Measurements from ENCODE around the gene SLC34A1. TPM values are rescaled to one million over a fixed set of nuclear protein-coding genes. Genes with fewer than 3 reads are reported as not detected.

Gene SLC34A1
- total and polyA plus RNA-seq, 2 of the 13 experiments (the other 11 are each of a cell fraction or from before 2014, with no cell fraction given), result 0.03 to 0.20 TPM

DNA sequence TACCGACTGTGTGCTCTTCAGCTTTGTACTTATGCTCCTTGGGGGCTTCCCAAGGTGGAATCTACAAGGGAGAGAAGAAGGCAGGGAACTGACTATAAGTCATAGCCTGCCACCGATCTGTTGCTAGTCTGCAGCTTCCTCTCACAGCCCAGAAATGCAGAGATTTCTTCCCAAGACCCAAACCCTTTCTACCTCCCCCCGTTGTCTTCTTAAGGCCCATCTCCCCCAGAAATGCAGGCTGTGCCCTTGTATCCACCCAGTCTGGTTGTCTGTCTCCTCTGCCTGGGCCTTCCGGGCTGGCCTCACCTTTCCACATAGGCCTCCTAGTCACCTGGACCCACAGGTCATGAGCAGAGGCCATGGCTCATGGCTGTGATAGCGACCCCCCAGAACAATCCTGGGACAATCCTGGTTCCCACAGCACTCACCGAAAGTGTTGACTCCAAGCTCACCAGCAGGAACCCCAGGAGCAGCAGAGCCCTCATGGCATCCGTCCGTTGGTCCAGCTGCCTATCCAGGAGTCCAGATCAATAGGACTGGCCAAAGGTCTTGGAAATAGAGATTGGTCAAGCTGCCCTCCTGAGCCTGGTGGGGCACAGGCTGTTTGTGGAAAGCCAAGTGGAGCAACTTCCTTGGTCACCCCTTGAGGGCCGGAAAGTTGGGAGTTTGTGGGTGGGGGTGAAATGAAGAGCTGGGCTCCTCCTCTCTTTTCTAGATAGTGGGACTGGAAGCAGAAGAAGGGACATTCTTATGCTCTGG, 25.0 kb downstream of the SLC34A1 start, which contains the start of gene F12 (continued):
- TF ChIP-seq ZBTB14 (CRISPR knock-in tag; IDR thresholded peaks at IDR 0.05) (no peak), ZNF589 (CRISPR knock-in tag; conservative IDR thresholded peaks at IDR 0.05) (no peak), NRL (CRISPR knock-in tag; IDR thresholded peaks at IDR 0.05; ENCODE audit: borderline replicate concordance) (0 out of 2 replicates have a peak, but pooled peaks have one; percentile 41), GATAD2A (CRISPR knock-in tag; IDR thresholded peaks at IDR 0.05) (peak; percentile 84), ZNF274 (CRISPR knock-in tag; IDR thresholded peaks at IDR 0.05) (no peak), ZNF891 (CRISPR knock-in tag; IDR thresholded peaks at IDR 0.05) (0 out of 2 replicates have a peak, but pooled peaks have one; percentile 35), ZNF44 (CRISPR knock-in tag; IDR thresholded peaks at IDR 0.05) (0 out of 2 replicates have a peak, but pooled peaks have one; percentile 56), POLR2A (IDR thresholded peaks at IDR 0.05; ENCODE audit: insufficient read depth in 1 of 2, low read depth in 2 of 2, low read length in 2 of 2) (0 out of 4 replicates have a peak, but pooled peaks of 1 of the 2 experiments have one; percentile 20), KDM6A (CRISPR knock-in tag; IDR thresholded peaks at IDR 0.05; ENCODE audit: low read depth) (peak; percentile 61; the same call in 1 of the 2 replicates), ZFX (CRISPR knock-in tag; IDR thresholded peaks at IDR 0.05; ENCODE audit: low read depth) (peak; percentile 60; the same call in 1 of the 2 replicates), POLR2AphosphoS5 (IDR thresholded peaks at IDR 0.05; ENCODE audit: low read depth, low read length) (peak; percentile 45; the same call in 1 of the 2 replicates), HDAC2 (CRISPR knock-in tag; IDR thresholded peaks at IDR 0.05) (peak; percentile 63; the same call in 1 of the 2 replicates), ZNF746 (CRISPR knock-in tag; IDR thresholded peaks at IDR 0.05) (0 out of 2 replicates have a peak, but pooled peaks have one; percentile 17), ZNF281 (CRISPR knock-in tag; IDR thresholded peaks at IDR 0.05; ENCODE audit: borderline replicate concordance) (peak; percentile 30; the same call in 1 of the 2 replicates), HNF4A (CRISPR knock-in tag; IDR thresholded peaks at IDR 0.05) (peak; percentile 95), RBM39 (IDR thresholded peaks at IDR 0.05; ENCODE audit: low read depth, low read length, poor library complexity, severe bottlenecking) (no peak), ZNF30 (CRISPR knock-in tag; IDR thresholded peaks at IDR 0.05) (no peak), ZNF292 (CRISPR knock-in tag; IDR thresholded peaks at IDR 0.05; ENCODE audit: borderline replicate concordance, low read depth) (peak; percentile 86; the same call in 1 of the 2 replicates)
- TF ChIP-seq, protein P1, sequence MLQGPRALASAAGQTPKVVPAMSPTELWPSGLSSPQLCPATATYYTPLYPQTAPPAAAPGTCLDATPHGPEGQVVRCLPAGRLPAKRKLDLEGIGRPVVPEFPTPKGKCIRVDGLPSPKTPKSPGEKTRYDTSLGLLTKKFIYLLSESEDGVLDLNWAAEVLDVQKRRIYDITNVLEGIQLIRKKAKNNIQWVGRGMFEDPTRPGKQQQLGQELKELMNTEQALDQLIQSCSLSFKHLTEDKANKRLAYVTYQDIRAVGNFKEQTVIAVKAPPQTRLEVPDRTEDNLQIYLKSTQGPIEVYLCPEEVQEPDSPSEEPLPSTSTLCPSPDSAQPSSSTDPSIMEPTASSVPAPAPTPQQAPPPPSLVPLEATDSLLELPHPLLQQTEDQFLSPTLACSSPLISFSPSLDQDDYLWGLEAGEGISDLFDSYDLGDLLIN (CRISPR knock-in tag; IDR thresholded peaks at IDR 0.05; ENCODE audit: borderline replicate concordance), result no peak
- TF ChIP-seq, protein P2, sequence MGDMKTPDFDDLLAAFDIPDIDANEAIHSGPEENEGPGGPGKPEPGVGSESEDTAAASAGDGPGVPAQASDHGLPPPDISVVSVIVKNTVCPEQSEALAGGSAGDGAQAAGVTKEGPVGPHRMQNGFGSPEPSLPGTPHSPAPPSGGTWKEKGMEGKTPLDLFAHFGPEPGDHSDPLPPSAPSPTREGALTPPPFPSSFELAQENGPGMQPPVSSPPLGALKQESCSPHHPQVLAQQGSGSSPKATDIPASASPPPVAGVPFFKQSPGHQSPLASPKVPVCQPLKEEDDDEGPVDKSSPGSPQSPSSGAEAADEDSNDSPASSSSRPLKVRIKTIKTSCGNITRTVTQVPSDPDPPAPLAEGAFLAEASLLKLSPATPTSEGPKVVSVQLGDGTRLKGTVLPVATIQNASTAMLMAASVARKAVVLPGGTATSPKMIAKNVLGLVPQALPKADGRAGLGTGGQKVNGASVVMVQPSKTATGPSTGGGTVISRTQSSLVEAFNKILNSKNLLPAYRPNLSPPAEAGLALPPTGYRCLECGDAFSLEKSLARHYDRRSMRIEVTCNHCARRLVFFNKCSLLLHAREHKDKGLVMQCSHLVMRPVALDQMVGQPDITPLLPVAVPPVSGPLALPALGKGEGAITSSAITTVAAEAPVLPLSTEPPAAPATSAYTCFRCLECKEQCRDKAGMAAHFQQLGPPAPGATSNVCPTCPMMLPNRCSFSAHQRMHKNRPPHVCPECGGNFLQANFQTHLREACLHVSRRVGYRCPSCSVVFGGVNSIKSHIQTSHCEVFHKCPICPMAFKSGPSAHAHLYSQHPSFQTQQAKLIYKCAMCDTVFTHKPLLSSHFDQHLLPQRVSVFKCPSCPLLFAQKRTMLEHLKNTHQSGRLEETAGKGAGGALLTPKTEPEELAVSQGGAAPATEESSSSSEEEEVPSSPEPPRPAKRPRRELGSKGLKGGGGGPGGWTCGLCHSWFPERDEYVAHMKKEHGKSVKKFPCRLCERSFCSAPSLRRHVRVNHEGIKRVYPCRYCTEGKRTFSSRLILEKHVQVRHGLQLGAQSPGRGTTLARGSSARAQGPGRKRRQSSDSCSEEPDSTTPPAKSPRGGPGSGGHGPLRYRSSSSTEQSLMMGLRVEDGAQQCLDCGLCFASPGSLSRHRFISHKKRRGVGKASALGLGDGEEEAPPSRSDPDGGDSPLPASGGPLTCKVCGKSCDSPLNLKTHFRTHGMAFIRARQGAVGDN (CRISPR knock-in tag; IDR thresholded peaks at IDR 0.05), result peak; percentile 85
